ENCODE measurements around the gene CDCA8. TPM values are rescaled to one million over a fixed set of nuclear protein-coding genes. Genes with fewer than 3 reads are reported as not detected.

Gene CDCA8
- total and polyA plus RNA-seq, 9 of the 15 experiments (the other 6 are each of a cell fraction or from before 2014, with no cell fraction given), result 26.4 to 148 (median 81.8) TPM

DNA sequence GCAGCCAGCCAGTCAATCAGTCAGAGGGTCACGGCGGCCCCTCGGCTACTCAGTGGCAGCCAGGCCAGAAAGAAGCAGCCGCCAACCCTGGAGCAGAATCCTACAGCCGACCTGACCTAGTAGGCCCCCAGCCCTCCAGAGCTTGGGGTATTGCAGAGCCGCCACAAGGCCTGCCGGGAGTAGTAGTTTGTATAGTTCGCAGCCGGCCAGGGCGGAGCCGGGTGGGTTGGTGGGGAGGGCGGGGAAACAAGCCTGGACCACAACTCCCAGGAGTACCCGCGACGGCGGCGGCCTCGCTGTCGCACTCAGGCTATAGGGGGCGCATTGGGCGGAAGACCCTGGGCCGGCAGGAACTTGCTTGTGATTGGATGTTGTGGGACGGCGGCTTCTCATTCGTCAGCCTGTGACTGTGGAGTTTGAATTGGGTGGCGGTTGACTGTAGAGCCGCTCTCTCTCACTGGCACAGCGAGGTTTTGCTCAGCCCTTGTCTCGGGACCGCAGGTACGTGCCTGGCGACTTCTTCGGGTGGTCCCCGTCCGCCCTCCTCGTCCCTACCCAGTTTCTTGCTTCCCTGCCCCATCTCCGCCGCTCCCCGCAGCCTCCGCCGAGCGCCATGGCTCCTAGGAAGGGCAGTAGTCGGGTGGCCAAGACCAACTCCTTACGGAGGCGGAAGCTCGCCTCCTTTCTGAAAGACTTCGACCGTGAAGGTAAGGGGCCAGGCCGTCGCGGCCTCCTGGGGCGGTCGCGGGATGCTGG is at the start of gene CDCA8 (continued):
- TF ChIP-seq MYC (IDR thresholded peaks at IDR 0.05; ENCODE audit: low read depth, low read length), result peak; percentile 83
- peak; percentile 30; the same call in 1 of the 2 replicates for TF ChIP-seq MYC (CRISPR knock-in tag; IDR thresholded peaks at IDR 0.05; ENCODE audit: borderline replicate concordance, low read depth)
- TF ChIP-seq CBFA2T3 (IDR thresholded peaks at IDR 0.05), result no peak
- 0 out of 2 replicates have a peak, but pooled peaks have one; percentile 48 for TF ChIP-seq E2F3 (CRISPR knock-in tag; IDR thresholded peaks at IDR 0.05)
- peak; percentile 95 for TF ChIP-seq ELF1 (tag; IDR thresholded peaks at IDR 0.05)
- peak; percentile 79 for TF ChIP-seq PHF20 (IDR thresholded peaks at IDR 0.05; ENCODE audit: partially characterized antibody)
- TF ChIP-seq, protein P1, sequence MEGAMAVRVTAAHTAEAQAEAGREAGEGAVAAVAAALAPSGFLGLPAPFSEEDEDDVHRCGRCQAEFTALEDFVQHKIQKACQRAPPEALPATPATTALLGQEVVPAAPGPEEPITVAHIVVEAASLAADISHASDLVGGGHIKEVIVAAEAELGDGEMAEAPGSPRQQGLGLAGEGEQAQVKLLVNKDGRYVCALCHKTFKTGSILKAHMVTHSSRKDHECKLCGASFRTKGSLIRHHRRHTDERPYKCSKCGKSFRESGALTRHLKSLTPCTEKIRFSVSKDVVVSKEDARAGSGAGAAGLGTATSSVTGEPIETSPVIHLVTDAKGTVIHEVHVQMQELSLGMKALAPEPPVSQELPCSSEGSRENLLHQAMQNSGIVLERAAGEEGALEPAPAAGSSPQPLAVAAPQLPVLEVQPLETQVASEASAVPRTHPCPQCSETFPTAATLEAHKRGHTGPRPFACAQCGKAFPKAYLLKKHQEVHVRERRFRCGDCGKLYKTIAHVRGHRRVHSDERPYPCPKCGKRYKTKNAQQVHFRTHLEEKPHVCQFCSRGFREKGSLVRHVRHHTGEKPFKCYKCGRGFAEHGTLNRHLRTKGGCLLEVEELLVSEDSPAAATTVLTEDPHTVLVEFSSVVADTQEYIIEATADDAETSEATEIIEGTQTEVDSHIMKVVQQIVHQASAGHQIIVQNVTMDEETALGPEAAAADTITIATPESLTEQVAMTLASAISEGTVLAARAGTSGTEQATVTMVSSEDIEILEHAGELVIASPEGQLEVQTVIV (CRISPR knock-in tag; IDR thresholded peaks at IDR 0.05; ENCODE audit: borderline replicate concordance), result no peak
- TF ChIP-seq, protein P2, sequence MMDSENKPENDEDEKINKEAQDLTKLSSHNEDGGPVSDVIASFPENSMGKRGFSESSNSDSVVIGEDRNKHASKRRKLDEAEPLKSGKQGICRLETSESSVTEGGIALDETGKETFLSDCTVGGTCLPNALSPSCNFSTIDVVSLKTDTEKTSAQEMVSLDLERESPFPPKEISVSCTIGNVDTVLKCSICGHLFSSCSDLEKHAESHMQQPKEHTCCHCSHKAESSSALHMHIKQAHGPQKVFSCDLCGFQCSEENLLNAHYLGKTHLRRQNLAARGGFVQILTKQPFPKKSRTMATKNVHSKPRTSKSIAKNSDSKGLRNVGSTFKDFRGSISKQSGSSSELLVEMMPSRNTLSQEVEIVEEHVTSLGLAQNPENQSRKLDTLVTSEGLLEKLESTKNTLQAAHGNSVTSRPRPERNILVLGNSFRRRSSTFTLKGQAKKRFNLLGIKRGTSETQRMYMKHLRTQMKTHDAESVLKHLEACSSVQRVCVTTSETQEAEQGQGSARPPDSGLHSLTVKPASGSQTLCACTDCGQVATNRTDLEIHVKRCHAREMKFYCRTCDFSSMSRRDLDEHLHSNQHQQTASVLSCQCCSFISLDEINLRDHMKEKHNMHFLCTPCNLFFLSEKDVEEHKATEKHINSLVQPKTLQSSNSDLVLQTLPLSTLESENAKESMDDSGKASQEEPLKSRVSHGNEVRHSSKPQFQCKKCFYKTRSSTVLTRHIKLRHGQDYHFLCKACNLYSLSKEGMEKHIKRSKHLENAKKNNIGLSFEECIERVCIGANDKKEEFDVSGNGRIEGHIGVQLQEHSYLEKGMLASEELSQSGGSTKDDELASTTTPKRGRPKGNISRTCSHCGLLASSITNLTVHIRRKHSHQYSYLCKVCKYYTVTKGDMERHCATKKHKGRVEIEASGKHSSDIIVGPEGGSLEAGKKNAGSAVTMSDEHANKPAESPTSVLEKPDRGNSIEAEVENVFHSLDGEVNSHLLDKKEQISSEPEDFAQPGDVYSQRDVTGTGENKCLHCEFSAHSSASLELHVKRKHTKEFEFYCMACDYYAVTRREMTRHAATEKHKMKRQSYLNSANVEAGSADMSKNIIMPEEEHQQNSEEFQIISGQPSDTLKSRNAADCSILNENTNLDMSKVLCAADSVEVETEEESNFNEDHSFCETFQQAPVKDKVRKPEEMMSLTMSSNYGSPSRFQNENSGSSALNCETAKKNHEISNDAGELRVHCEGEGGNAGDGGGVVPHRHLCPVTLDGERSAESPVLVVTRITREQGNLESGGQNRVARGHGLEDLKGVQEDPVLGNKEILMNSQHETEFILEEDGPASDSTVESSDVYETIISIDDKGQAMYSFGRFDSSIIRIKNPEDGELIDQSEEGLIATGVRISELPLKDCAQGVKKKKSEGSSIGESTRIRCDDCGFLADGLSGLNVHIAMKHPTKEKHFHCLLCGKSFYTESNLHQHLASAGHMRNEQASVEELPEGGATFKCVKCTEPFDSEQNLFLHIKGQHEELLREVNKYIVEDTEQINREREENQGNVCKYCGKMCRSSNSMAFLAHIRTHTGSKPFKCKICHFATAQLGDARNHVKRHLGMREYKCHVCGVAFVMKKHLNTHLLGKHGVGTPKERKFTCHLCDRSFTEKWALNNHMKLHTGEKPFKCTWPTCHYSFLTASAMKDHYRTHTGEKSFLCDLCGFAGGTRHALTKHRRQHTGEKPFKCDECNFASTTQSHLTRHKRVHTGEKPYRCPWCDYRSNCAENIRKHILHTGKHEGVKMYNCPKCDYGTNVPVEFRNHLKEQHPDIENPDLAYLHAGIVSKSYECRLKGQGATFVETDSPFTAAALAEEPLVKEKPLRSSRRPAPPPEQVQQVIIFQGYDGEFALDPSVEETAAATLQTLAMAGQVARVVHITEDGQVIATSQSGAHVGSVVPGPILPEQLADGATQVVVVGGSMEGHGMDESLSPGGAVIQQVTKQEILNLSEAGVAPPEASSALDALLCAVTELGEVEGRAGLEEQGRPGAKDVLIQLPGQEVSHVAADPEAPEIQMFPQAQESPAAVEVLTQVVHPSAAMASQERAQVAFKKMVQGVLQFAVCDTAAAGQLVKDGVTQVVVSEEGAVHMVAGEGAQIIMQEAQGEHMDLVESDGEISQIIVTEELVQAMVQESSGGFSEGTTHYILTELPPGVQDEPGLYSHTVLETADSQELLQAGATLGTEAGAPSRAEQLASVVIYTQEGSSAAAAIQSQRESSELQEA (IDR thresholded peaks at IDR 0.05; ENCODE audit: low read depth), result no peak
- TF ChIP-seq, protein P3, sequence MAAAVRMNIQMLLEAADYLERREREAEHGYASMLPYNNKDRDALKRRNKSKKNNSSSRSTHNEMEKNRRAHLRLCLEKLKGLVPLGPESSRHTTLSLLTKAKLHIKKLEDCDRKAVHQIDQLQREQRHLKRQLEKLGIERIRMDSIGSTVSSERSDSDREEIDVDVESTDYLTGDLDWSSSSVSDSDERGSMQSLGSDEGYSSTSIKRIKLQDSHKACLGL (CRISPR knock-in tag; IDR thresholded peaks at IDR 0.05; ENCODE audit: borderline replicate concordance, poor library complexity, severe bottlenecking), result no peak
- TF ChIP-seq, protein P4, sequence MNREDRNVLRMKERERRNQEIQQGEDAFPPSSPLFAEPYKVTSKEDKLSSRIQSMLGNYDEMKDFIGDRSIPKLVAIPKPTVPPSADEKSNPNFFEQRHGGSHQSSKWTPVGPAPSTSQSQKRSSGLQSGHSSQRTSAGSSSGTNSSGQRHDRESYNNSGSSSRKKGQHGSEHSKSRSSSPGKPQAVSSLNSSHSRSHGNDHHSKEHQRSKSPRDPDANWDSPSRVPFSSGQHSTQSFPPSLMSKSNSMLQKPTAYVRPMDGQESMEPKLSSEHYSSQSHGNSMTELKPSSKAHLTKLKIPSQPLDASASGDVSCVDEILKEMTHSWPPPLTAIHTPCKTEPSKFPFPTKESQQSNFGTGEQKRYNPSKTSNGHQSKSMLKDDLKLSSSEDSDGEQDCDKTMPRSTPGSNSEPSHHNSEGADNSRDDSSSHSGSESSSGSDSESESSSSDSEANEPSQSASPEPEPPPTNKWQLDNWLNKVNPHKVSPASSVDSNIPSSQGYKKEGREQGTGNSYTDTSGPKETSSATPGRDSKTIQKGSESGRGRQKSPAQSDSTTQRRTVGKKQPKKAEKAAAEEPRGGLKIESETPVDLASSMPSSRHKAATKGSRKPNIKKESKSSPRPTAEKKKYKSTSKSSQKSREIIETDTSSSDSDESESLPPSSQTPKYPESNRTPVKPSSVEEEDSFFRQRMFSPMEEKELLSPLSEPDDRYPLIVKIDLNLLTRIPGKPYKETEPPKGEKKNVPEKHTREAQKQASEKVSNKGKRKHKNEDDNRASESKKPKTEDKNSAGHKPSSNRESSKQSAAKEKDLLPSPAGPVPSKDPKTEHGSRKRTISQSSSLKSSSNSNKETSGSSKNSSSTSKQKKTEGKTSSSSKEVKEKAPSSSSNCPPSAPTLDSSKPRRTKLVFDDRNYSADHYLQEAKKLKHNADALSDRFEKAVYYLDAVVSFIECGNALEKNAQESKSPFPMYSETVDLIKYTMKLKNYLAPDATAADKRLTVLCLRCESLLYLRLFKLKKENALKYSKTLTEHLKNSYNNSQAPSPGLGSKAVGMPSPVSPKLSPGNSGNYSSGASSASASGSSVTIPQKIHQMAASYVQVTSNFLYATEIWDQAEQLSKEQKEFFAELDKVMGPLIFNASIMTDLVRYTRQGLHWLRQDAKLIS (CRISPR knock-in tag; IDR thresholded peaks at IDR 0.05), result peak; percentile 46; the same call in 1 of the 2 replicates

Measured in K562 (cell line).